ENCODE results near the gene GNG2. TPM values are rescaled to one million over a fixed set of nuclear protein-coding genes. Genes with fewer than 3 reads are reported as not detected.

The GNG2 gene
- total and polyA plus RNA-seq, 2 of the 8 experiments (the other 6 are each of a cell fraction or from before 2014, with no cell fraction given) = 8.2 to 17.9 TPM

GRCh38 chr14:51865953-51866747 is 5.7 kb downstream of the GNG2 start:
- no peak overlapping the region for H2BK12ac ChIP-seq (ENCODE audit: low read depth, low read length)
- H3K23ac ChIP-seq (ENCODE audit: insufficient read length) = no peak overlapping the region
- no peak overlapping the region for H2BK120ac ChIP-seq (replicated peaks; ENCODE audit: low read depth, low read length)
- H2BK20ac ChIP-seq (ENCODE audit: low read length) = no peak overlapping the region
- no peak overlapping the region for H3K4ac ChIP-seq (replicated peaks; ENCODE audit: insufficient read length, low read depth, low read length)
- no peak overlapping the region for H3K56ac ChIP-seq (replicated peaks; ENCODE audit: insufficient read length, low read depth, low read length)
- H3K4me3 ChIP-seq (ENCODE audit: extremely low read depth in 1 of 4, insufficient read depth in 2 of 4, low read depth in 3 of 4, low read length in 4 of 4) = no peak overlapping the region
- H3K23me2 ChIP-seq (ENCODE audit: low read depth, low read length) = no peaks in the 10 kb centered on the region
- 54% methylated on average over 5 of the region's 5 CpGs; no CpG with 5 or more reads in 1 of the 2 experiments for WGBS, 2 experiments (ENCODE audit: extremely low coverage in 1 of 2, insufficient coverage in 1 of 2, insufficient read length in 1 of 2, insufficient replicate concordance in 2 of 2, low coverage in 1 of 2, low lambda C conversion rate in 2 of 2, missing lambda C conversion rate in 1 of 2)
- CTCF ChIA-PET (ENCODE audit: partially characterized antibody) = interaction anchor here (1.4 kb wide), 1 partner anchor 53 kb away, joined by 3 read pairs; no protein-coding TSS in a partner anchor
- peaks cover 0 to 10% (median 3%) of the 10 kb centered on the region in 4 experiments; a peak in 2 of 7 replicates for H3K27me3 ChIP-seq (replicated peaks in 1 of 4; ENCODE audit: control insufficient read depth in 3 of 4, extremely low read depth in 1 of 4, insufficient read depth in 3 of 4, low read length in 3 of 4)
- POLR2A ChIA-PET (ENCODE audit: partially characterized antibody) = interaction anchor here (0.6 kb wide), 1 partner anchor 70 kb away, joined by 3 read pairs; no protein-coding TSS in a partner anchor
- H3K79me2 ChIP-seq (ENCODE audit: control insufficient read depth in 1 of 2, insufficient read depth in 2 of 2, low read length in 2 of 2) = no peaks in the 10 kb centered on the region; a peak in 1 of 4 replicates
- H3K79me1 ChIP-seq (ENCODE audit: low read depth, low read length) = no peaks in the 10 kb centered on the region
- DNase-seq (ENCODE audit: low read depth in 1 of 2, low spot score in 2 of 2) (no peak), FAIRE-seq (no peak)
- no peak overlapping the region for H3K4me2 ChIP-seq (ENCODE audit: insufficient read depth in 1 of 2, low read depth in 2 of 2, low read length in 2 of 2)
- no peaks in the 10 kb centered on the region for H3K9me3 ChIP-seq (ENCODE audit: insufficient read depth in 2 of 2, low read depth in 1 of 2, low read length in 1 of 2)
- H4K8ac ChIP-seq (ENCODE audit: extremely low read depth, insufficient read depth, low read length) = no peak overlapping the region
- no peak overlapping the region for H2BK5ac ChIP-seq (ENCODE audit: low read depth, low read length)
- no peak overlapping the region for H3K9ac ChIP-seq (replicated peaks in 1 of 4; ENCODE audit: extremely low read depth in 1 of 4, low read depth in 3 of 4, low read length in 3 of 4)
- no peak overlapping the region for H2AFZ ChIP-seq (ENCODE audit: low read length)
- H3K4me1 ChIP-seq (replicated peaks in 1 of 4; ENCODE audit: control insufficient read depth in 3 of 4, insufficient read depth in 4 of 4, low read length in 3 of 4) = peaks cover 0 to 5% (median 2%) of the 10 kb centered on the region in 4 experiments; a peak in 5 of 7 replicates
- no peak overlapping the region for H3K27ac ChIP-seq (ENCODE audit: low read depth, low read length)
- no peak overlapping the region for H3K18ac ChIP-seq (ENCODE audit: extremely low read depth, low read length)
- no peaks in the 10 kb centered on the region for H3K36me3 ChIP-seq (ENCODE audit: control insufficient read depth in 2 of 4, insufficient read depth in 4 of 4, low read length in 3 of 4)
- no peak overlapping the region for H4K91ac ChIP-seq (replicated peaks; ENCODE audit: insufficient read length, low read length)
- no peak overlapping the region for H2AK5ac ChIP-seq (ENCODE audit: low read depth, low read length)
- no peak overlapping the region for H2BK15ac ChIP-seq (ENCODE audit: low read length)
- no peaks in the 10 kb centered on the region for H4K20me1 ChIP-seq (replicated peaks in 1 of 2; ENCODE audit: control insufficient read depth in 1 of 2, insufficient read depth in 2 of 2, low read length in 2 of 2)
- H3K14ac ChIP-seq (ENCODE audit: insufficient read length) = no peak overlapping the region
- H4K5ac ChIP-seq (ENCODE audit: insufficient read length, low read depth, low read length) = no peak overlapping the region
- TF ChIP-seq POLR2AphosphoS5 (IDR thresholded peaks at IDR 0.05; ENCODE audit: low read depth, low read length) (no peak), BACH1 (IDR thresholded peaks at IDR 0.05; ENCODE audit: low read length) (no peak), ZNF274 (IDR thresholded peaks at IDR 0.05; ENCODE audit: borderline replicate concordance, extremely low read depth, low read length) (no peak), BCL11A (IDR thresholded peaks at IDR 0.05; ENCODE audit: low read depth in 2 of 2, low read length in 2 of 2) (no peak), SUZ12 (IDR thresholded peaks at IDR 0.05; ENCODE audit: low read length) (no peak), ATF2 (IDR thresholded peaks at IDR 0.05; ENCODE audit: low read length) (no peak), TCF12 (IDR thresholded peaks at IDR 0.05; ENCODE audit: low read depth, low read length) (no peak), CEBPB (IDR thresholded peaks at IDR 0.05; ENCODE audit: low read depth, low read length) (no peak), RAD21 (IDR thresholded peaks at IDR 0.05 in 1 of 2, conservative IDR thresholded peaks at IDR 0.05 in 1 of 2; ENCODE audit: low read depth in 2 of 2, low read length in 2 of 2) (no peak), SIRT6 (IDR thresholded peaks at IDR 0.05; ENCODE audit: low read length) (no peak), SAP30 (IDR thresholded peaks at IDR 0.05; ENCODE audit: insufficient read depth, insufficient replicate concordance, low read length) (no peak)
